HS-5 (cell line): ENCODE measurements around the gene KY.
"Not testable (repeated sequence)": the region's sequence is repeated elsewhere in the genome, so short reads cannot be mapped to it uniquely, and the experiment has no call there.

ENCODE experiments used
- DNase-seq: peaks from one replicate; pipeline ENCODE4 v3.0.0-alpha.2; 2012; ENCODE audit warnings: low read depth

Gene KY

GRCh38 chr3:134601539-134602439 lies 49.0 kb downstream of the KY start:
- no peak for DNase-seq

DNA sequence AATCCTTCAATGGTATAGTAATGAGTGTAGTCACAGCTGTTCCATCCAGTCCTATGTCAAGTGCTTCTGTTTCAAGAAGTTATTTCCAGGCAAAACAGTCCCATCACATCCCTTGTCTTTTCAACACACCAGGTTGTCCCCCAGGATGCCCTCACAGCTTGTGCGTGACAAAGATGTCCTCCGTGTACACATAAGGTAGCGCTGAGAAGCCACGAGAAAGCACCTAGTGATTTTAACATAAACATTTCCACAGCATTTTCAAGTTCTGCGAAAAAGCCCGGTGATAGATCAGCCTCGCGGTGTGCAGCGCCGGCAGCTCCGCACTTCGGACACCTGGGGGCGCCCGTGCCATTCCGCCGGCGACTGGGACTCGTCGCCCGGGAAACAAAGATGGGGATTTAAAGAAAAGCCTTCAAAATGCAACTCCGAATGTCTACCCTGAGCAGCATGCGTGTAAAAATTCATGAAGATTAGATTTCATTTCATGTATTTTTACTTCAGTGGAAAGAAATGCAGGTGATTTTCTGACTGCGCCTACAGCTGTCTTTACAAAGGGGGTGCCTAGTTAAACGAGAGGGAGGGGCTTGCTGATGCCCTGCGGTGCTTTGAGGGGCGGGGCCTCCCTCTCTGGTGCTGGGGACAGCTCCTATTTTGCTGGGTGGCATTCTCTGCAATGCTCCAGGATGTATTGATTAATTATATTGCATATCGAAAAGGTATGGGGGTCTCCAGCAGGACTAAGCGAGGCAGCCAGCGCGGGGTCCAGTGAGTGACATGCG lies 49.9 kb downstream of the KY start:
- DNase-seq = peak; percentile 43

DNA sequence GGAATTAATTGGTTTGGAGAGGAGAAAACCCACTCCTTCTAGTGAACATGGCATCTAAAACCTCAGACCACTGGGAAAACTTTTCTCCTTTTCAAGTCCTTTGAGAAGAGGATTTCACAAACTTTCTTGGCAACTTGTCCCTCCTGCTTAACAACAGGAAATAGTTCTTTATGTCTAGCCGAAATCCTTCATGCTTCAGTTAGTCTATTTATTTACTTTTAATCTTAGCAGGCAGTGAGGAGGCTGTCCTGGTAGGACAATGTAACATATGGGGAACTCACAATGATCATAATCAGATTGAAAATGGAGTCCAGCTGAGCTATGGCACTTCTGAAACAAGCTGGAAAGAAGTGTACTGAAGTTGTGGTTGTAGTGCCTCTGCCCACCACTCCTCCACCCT lies 50.6 kb downstream of the KY start:
- no peak for DNase-seq

DNA sequence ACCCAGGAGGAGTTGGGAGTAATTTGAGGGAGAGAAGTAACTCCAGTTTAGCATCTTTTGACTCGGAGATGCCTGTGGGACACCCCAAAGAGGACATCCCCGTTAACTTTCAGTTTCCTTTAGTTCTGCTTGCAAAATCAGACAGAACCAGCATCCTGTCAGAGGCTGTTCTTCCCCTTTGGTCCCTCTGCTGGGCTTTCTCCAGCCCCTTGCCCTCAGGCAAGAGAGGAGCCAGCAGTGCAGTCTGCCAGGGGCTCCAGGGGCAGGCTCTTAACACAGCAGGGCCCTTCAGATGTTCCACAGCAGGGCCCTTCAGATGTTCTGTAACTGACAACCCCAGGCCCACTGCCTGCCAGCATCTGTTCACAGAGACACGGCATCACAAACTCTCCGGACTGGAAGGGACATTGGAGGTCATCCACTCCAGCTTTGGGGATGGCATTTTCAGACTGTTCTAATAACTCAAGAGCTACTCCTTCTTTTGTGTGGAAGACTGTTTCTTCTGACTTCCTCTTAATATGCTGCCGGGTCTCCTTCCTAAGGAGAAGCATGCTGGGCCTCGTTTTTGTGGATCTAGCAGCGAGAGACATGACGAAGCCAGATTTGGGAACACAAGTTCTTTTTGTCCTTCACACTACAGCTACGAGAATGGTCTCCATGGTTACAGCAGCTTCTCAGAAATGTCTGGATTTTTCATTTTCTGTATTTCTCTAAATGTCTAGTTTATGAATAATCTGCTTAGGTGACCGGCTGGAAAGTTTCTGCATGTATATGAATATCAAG lies 51.9 kb downstream of the KY start:
- DNase-seq = no peak

GRCh38 chr3:134597390-134597970 lies 53.3 kb downstream of the KY start:
- DNase-seq = no peak

DNA sequence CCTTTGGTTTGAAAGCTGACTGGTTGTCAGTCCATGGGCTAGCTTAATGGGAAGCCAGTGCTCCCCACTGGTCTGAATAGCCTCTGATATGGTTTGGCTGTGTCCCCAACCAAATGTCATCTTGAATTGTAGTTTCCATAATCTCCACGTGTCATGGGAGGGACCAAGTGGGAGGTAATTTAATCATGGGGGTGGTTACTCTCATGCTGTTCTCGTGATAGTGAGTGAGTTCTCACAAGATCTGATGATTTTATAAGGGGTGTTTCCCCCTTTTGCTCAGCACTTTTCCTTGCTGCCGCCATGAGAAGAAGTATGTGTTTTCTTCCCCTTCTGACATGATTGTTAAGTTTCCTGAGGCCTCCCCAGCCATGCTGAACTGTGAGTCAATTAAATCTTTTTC lies 55.8 kb downstream of the KY start:
- DNase-seq = not testable (repeated sequence)

DNA sequence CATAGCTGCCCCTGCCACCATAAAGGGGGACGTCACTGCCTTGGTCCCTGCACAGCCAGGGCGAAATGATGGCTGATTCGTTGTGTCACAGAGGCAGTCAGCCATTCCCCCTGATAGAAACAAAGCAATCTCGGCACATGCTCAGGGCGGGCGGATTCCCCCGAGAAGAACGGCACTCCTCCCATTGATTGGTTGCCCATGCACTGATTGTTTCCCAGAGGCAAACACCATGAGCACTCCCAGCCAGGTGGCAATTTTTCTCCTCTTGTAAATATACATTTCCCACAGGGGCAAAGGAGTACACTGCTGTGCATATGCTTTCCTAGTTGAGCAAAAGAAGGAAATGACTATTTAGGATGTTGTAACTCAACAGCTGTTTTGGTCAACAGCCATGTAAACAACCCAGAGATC lies 56.5 kb downstream of the KY start:
- DNase-seq = no peak

- no peak for DNase-seq
Measured at GRCh38 chr3:134592806-134593205, 58.0 kb downstream of the KY start.

DNA sequence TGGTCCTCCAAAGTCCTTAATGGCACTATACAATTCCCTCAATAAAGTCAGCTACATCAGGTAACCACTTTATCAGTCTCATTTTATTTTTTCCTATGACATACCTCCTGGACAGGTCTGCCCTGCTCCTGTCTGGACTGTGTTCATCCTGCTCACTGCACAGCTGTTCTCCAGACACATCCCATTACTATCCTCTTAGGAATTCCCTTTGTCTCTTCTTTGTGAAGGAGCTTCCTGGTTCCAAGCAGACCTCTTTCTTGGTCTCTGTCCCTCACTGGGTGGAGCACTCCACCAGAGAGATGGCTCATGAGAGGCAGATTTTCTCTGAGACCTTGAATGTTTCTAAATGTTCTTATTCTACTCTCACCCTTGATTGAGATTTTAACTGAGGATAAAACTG lies 60.1 kb downstream of the KY start:
- no peak for DNase-seq

GRCh38 chr3:134579141-134579665 lies 71.6 kb downstream of the KY start:
- DNase-seq = no peak

- DNase-seq = no peak
Measured at GRCh38 chr3:134576831-134577230, 74.0 kb downstream of the KY start.

- DNase-seq = no peak
Measured at GRCh38 chr3:134576426-134576825, 74.4 kb downstream of the KY start.

GRCh38 chr3:134569899-134570298 lies 80.9 kb downstream of the KY start:
- DNase-seq = not testable (repeated sequence)

DNA sequence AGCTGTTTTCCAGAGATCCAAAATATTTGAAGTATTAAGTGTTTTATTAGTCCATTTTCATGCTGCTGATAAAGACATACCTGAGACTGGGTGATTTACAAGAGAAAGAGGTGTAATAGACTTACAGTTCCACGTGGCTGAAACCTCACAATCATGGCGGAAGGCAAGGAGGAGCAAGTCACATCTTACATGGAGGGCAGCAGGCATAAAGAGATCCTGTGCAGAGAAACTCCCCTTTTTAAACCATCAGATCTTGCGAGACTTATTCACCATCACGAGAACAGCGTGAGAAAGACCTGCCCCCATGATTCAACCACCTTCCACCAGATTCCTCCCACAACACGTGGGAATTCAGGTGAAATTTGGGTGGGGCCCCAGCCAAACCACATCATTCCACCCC lies 82.0 kb downstream of the KY start:
- no peak for DNase-seq

GRCh38 chr3:134567605-134568004 lies 83.2 kb downstream of the KY start:
- no peak for DNase-seq

- DNase-seq = no peak
Measured at GRCh38 chr3:134564991-134565390, 85.8 kb downstream of the KY start.

DNA sequence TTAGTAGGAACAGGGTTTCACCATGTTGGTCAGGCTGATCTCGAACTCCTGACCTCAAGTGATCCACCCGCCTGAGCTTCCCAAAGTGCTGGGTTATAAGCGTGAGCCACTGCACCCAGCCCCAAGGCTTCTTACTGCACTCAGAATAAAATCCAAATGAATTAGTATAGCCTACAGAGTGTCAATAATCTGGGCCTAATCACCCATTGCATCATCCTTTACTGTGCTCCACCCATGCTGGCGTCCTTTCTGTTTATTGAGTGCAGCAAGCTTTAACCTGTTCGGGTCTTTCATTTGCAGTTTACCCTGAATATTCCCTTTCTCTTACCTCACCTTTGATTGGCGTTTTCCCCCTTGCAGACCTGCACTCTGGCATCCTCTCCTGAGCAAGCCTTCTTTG lies 87.2 kb downstream of the KY start:
- no peak for DNase-seq

- no peak for DNase-seq
Measured at GRCh38 chr3:134562055-134562454, 88.8 kb downstream of the KY start.

DNA sequence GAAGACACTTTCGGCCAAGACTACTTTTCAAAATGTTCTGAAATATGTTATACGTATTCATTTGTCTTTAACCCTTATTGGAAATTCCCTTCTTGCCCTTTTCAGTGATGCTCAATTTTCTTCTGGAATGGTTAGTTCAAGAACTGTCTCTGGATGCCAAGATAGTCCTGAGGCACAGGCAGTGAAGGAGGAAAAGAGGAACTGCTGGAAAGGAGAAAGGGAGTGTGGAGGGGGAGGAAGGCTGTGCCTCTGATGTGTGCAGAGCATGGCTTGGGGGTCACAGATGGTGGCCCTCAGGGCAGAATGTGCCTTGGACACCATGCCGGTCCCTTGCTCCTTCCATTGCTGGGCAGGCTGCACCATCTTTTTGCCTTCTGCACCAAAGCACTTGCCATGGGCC lies 91.2 kb downstream of the KY start:
- DNase-seq = no peak
